ENCODE results near the gene TMEM213. TPM values are rescaled to one million over a fixed set of nuclear protein-coding genes. Genes with fewer than 3 reads are reported as not detected.

Gene TMEM213
- total RNA-seq, 1 donor from 2014 or later: not detected

GRCh38 chr7:138832966-138833365 lies 35.2 kb downstream of the TMEM213 start:
- no peaks in the 10 kb centered on the region for H3K27me3 Mint-ChIP-seq (ENCODE audit: unreplicated experiment)
- H3K4me1 Mint-ChIP-seq (ENCODE audit: unreplicated experiment): peaks cover 7% of the 10 kb centered on the region
- no peaks in the 10 kb centered on the region for H3K9me3 Mint-ChIP-seq (ENCODE audit: unreplicated experiment)
- H3K27ac Mint-ChIP-seq (ENCODE audit: unreplicated experiment): no peak overlapping the region
- no peak overlapping the region for H3K4me3 Mint-ChIP-seq (ENCODE audit: unreplicated experiment)
- TF ChIP-seq CTCF (IDR thresholded peaks at IDR 0.05): no peak
- peak; percentile 38 for DNase-seq (ENCODE audit: extremely low spot score, unreplicated experiment)
- peaks cover 14% of the 10 kb centered on the region for H3K36me3 Mint-ChIP-seq (ENCODE audit: unreplicated experiment)

GRCh38 chr7:138833596-138833995 lies 35.8 kb downstream of the TMEM213 start:
- DNase-seq (ENCODE audit: extremely low spot score, unreplicated experiment): peak; percentile 38
- Mint-ChIP-seq H3K27me3 (ENCODE audit: unreplicated experiment) (no peaks in the 10 kb centered on the region), H3K9me3 (ENCODE audit: unreplicated experiment) (no peaks in the 10 kb centered on the region), H3K27ac (ENCODE audit: unreplicated experiment) (no peak overlapping the region), H3K4me1 (ENCODE audit: unreplicated experiment) (peaks cover 7% of the 10 kb centered on the region), H3K4me3 (ENCODE audit: unreplicated experiment) (no peak overlapping the region), H3K36me3 (ENCODE audit: unreplicated experiment) (peaks cover 14% of the 10 kb centered on the region)
- no peak for TF ChIP-seq CTCF (IDR thresholded peaks at IDR 0.05)

- peak; percentile 34 for DNase-seq (ENCODE audit: extremely low spot score, unreplicated experiment)
- Mint-ChIP-seq H3K36me3 (ENCODE audit: unreplicated experiment) (peaks cover 14% of the 10 kb centered on the region), H3K4me3 (ENCODE audit: unreplicated experiment) (no peak overlapping the region), H3K9me3 (ENCODE audit: unreplicated experiment) (no peaks in the 10 kb centered on the region), H3K4me1 (ENCODE audit: unreplicated experiment) (peaks cover 7% of the 10 kb centered on the region), H3K27me3 (ENCODE audit: unreplicated experiment) (no peaks in the 10 kb centered on the region), H3K27ac (ENCODE audit: unreplicated experiment) (no peak overlapping the region)
- no peak for TF ChIP-seq CTCF (IDR thresholded peaks at IDR 0.05)
Measured at GRCh38 chr7:138834583-138834982, 36.8 kb downstream of the TMEM213 start.

- no peaks in the 10 kb centered on the region for H3K9me3 Mint-ChIP-seq (ENCODE audit: unreplicated experiment)
- peaks cover 16% of the 10 kb centered on the region for H3K36me3 Mint-ChIP-seq (ENCODE audit: unreplicated experiment)
- no peak overlapping the region for H3K4me3 Mint-ChIP-seq (ENCODE audit: unreplicated experiment)
- peak; percentile 40 for DNase-seq (ENCODE audit: extremely low spot score, unreplicated experiment)
- no peaks in the 10 kb centered on the region for H3K27me3 Mint-ChIP-seq (ENCODE audit: unreplicated experiment)
- no peak overlapping the region for H3K27ac Mint-ChIP-seq (ENCODE audit: unreplicated experiment)
- no peak for TF ChIP-seq CTCF (IDR thresholded peaks at IDR 0.05)
- H3K4me1 Mint-ChIP-seq (ENCODE audit: unreplicated experiment): peaks cover 7% of the 10 kb centered on the region
Measured at GRCh38 chr7:138835087-138835486, 37.3 kb downstream of the TMEM213 start.

GRCh38 chr7:138837627-138838026 lies 39.8 kb downstream of the TMEM213 start:
- H3K9me3 Mint-ChIP-seq (ENCODE audit: unreplicated experiment): no peaks in the 10 kb centered on the region
- no peaks in the 10 kb centered on the region for H3K27me3 Mint-ChIP-seq (ENCODE audit: unreplicated experiment)
- H3K36me3 Mint-ChIP-seq (ENCODE audit: unreplicated experiment): peaks cover 18% of the 10 kb centered on the region
- peaks cover 10% of the 10 kb centered on the region for H3K4me1 Mint-ChIP-seq (ENCODE audit: unreplicated experiment)
- DNase-seq (ENCODE audit: extremely low spot score, unreplicated experiment): peak; percentile 76
- H3K27ac Mint-ChIP-seq (ENCODE audit: unreplicated experiment): no peak overlapping the region
- TF ChIP-seq CTCF (IDR thresholded peaks at IDR 0.05): no peak
- no peak overlapping the region for H3K4me3 Mint-ChIP-seq (ENCODE audit: unreplicated experiment)
